ENCODE measurements around the gene USP43. TPM values are rescaled to one million over a fixed set of nuclear protein-coding genes. Genes with fewer than 3 reads are reported as not detected.

USP43 gene
- total RNA-seq, 4 donors from 2014 or later, result 0.07 TPM; not detected in 3

DNA sequence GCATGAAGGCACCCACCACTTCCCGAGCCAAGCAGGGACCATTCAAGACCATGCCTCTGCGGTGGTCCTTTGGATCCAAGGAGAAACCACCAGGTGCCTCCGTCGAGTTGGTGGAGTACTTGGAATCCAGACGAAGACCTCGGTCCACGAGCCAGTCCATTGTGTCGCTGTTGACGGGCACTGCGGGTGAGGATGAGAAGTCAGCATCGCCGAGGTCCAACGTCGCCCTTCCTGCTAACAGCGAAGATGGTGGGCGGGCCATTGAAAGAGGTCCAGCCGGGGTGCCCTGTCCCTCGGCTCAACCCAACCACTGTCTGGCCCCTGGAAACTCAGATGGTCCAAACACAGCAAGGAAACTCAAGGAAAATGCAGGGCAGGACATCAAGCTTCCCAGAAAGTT is 82.7 kb downstream of the USP43 start:
- DNase-seq (no peak), ATAC-seq (no peak)
- no peaks in the 10 kb centered on the region for H3K9me3 ChIP-seq
- no peak overlapping the region for H3K27ac ChIP-seq
- TF ChIP-seq, protein P1, sequence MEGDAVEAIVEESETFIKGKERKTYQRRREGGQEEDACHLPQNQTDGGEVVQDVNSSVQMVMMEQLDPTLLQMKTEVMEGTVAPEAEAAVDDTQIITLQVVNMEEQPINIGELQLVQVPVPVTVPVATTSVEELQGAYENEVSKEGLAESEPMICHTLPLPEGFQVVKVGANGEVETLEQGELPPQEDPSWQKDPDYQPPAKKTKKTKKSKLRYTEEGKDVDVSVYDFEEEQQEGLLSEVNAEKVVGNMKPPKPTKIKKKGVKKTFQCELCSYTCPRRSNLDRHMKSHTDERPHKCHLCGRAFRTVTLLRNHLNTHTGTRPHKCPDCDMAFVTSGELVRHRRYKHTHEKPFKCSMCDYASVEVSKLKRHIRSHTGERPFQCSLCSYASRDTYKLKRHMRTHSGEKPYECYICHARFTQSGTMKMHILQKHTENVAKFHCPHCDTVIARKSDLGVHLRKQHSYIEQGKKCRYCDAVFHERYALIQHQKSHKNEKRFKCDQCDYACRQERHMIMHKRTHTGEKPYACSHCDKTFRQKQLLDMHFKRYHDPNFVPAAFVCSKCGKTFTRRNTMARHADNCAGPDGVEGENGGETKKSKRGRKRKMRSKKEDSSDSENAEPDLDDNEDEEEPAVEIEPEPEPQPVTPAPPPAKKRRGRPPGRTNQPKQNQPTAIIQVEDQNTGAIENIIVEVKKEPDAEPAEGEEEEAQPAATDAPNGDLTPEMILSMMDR (IDR thresholded peaks at IDR 0.05 in 4 of 5, conservative IDR thresholded peaks at IDR 0.05 in 1 of 5), result no peak
- TF ChIP-seq POLR2A (IDR thresholded peaks at IDR 0.05), result no peak
- intact Hi-C loops (cut with DNase I; ENCODE audit: low total_unique reads), result loop anchor here (2.0 kb wide), 1 partner anchor 147 kb away; no protein-coding TSS in a partner anchor
- H3K4me1 ChIP-seq, result no peaks in the 10 kb centered on the region
- H3K36me3 ChIP-seq, result no peaks in the 10 kb centered on the region
- no peaks in the 10 kb centered on the region for H3K27me3 ChIP-seq
- H3K4me3 ChIP-seq, result no peak overlapping the region
- in situ Hi-C loops (cut with MboI; ENCODE audit: low sequenced_read_pairs in 4 of 4), result loop anchor here in 2 of 4 donors (25.0 kb wide), 1 partner anchor 184 kb away; the partner anchor contains the start of gene RCVRN (in 2 of the 2)

DNA sequence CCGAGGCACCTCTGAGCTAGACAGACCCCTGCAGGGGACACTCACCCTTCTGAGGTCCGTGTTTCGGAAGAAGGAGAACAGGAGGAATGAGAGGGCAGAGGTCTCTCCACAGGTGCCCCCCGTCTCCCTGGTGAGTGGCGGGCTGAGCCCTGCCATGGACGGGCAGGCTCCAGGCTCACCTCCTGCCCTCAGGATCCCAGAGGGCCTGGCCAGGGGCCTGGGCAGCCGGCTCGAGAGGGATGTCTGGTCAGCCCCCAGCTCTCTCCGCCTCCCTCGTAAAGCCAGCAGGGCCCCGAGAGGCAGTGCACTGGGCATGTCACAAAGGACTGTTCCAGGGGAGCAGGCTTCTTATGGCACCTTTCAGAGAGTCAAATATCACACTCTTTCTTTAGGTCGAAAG is 83.2 kb downstream of the USP43 start:
- in situ Hi-C loops (cut with MboI; ENCODE audit: low sequenced_read_pairs in 4 of 4), result loop anchor here in 2 of 4 donors (25.0 kb wide), 1 partner anchor 184 kb away; the partner anchor contains the start of gene RCVRN (in 2 of the 2)
- Histone ChIP-seq H3K27ac (no peak overlapping the region), H3K4me3 (no peak overlapping the region), H3K9me3 (no peaks in the 10 kb centered on the region), H3K27me3 (no peaks in the 10 kb centered on the region), H3K36me3 (no peaks in the 10 kb centered on the region), H3K4me1 (no peaks in the 10 kb centered on the region)
- ATAC-seq, result no peak
- no peak for TF ChIP-seq POLR2A (IDR thresholded peaks at IDR 0.05)
- TF ChIP-seq, protein P1 (IDR thresholded peaks at IDR 0.05 in 4 of 5, conservative IDR thresholded peaks at IDR 0.05 in 1 of 5), result no peak
- DNase-seq, result no peak
- intact Hi-C loops (cut with DNase I; ENCODE audit: low total_unique reads), result loop anchor here (2.0 kb wide), 1 partner anchor 146 kb away; no protein-coding TSS in a partner anchor

DNA sequence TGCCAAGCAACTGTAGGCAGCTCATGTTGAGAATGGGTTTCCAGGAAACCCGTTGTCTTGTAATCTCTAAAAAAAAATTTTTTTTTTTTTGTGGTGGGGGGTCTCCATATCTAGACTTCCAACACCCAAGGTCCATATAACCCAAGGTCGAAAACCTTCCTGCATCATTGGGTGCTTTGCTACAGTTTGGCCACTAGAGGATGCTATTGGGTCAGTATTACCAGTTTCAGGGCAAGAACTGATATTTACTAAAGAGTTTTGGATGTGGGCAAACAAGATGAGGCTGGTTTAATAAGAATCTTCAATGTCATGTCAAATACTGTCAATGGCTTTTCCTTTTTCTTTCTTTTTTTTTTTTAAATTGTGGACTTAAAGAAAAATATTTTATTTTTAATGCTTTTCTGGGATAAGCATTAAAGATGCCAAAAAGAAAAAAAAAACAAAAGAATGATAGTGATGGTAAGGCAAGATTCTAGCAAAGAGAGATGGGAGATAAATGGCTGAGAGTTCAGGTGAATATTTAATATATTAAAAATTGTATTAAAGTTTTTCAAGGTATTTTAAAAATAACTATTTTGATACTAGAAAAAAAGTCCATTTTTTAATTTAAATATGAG is 83.8 kb downstream of the USP43 start:
- H3K4me1 ChIP-seq, result no peaks in the 10 kb centered on the region
- no peak for DNase-seq
- no peak overlapping the region for H3K27ac ChIP-seq
- H3K4me3 ChIP-seq, result no peak overlapping the region
- no peak for TF ChIP-seq POLR2A (IDR thresholded peaks at IDR 0.05)
- TF ChIP-seq, protein P1 (IDR thresholded peaks at IDR 0.05 in 4 of 5, conservative IDR thresholded peaks at IDR 0.05 in 1 of 5), result peak; percentile 82 to 97 (median 90)
- intact Hi-C loops (cut with DNase I; ENCODE audit: low total_unique reads), result loop anchor here (1.0 to 2.0 kb wide), 2 partner anchors 39 to 146 kb away; no protein-coding TSS in a partner anchor
- H3K9me3 ChIP-seq, result no peaks in the 10 kb centered on the region
- in situ Hi-C loops (cut with MboI; ENCODE audit: low sequenced_read_pairs in 4 of 4), result loop anchor here in 2 of 4 donors (25.0 kb wide), 1 partner anchor 183 kb away; the partner anchor contains the start of gene RCVRN (in 2 of the 2)
- ATAC-seq, result peak; percentile 56 to 71
- H3K36me3 ChIP-seq, result no peaks in the 10 kb centered on the region
- no peaks in the 10 kb centered on the region for H3K27me3 ChIP-seq

DNA sequence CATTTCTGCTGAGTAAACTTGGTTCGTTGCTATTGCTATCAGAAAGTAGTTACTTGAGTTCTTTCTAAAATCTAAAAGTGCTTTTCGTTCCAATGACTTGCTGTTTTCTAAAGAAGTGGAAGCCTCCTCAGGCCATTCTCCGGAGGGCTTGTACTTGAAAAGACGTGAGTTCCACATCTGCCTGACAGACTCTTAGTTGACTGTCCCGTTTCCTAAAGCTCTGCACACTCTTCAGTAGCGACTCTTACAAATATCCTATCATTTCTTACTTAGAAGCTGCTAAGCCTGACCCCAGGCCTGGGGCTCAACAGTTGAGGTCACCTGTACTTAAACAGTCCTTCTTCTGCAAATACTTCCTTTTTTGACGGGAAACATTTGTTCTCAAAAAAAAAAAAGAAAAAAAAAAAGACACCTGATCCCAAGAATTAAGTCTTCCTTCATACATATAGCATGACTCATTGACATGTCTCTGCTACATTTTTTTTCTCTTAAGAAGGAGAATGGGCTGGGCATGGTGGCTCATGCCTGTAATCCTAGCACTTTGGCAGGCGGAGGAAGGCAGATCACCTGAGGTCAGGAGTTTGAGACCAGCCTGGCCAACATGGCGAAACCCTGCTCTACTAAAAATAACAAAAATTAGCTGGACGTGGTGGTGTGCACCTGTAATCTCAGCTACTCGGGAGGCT is 84.6 kb downstream of the USP43 start:
- no peaks in the 10 kb centered on the region for H3K4me1 ChIP-seq
- H3K27me3 ChIP-seq, result no peaks in the 10 kb centered on the region
- no peak for TF ChIP-seq POLR2A (IDR thresholded peaks at IDR 0.05)
- TF ChIP-seq, protein P1 (IDR thresholded peaks at IDR 0.05 in 4 of 5, conservative IDR thresholded peaks at IDR 0.05 in 1 of 5), result no peak
- no peaks in the 10 kb centered on the region for H3K9me3 ChIP-seq
- intact Hi-C loops (cut with DNase I; ENCODE audit: low total_unique reads) (loop anchor here (1.0 to 2.0 kb wide), 2 partner anchors 38 to 145 kb away; no protein-coding TSS in a partner anchor), in situ Hi-C loops (cut with MboI; ENCODE audit: low sequenced_read_pairs in 4 of 4) (loop anchor here in 3 of 4 donors (10.0 to 25.0 kb wide), 2 partner anchors 145 to 182 kb away; partner anchors contain the start of gene RCVRN (in 2 of the 3))
- H3K36me3 ChIP-seq, result no peaks in the 10 kb centered on the region
- ATAC-seq (no peak), DNase-seq (no peak)
- no peak overlapping the region for H3K27ac ChIP-seq
- H3K4me3 ChIP-seq, result no peak overlapping the region
